Measurements from ENCODE around the gene PLD6. TPM values are rescaled to one million over a fixed set of nuclear protein-coding genes. Genes with fewer than 3 reads are reported as not detected.

Gene PLD6
- total RNA-seq, 1 experiment from 2014 or later, result 0.09 TPM

DNA sequence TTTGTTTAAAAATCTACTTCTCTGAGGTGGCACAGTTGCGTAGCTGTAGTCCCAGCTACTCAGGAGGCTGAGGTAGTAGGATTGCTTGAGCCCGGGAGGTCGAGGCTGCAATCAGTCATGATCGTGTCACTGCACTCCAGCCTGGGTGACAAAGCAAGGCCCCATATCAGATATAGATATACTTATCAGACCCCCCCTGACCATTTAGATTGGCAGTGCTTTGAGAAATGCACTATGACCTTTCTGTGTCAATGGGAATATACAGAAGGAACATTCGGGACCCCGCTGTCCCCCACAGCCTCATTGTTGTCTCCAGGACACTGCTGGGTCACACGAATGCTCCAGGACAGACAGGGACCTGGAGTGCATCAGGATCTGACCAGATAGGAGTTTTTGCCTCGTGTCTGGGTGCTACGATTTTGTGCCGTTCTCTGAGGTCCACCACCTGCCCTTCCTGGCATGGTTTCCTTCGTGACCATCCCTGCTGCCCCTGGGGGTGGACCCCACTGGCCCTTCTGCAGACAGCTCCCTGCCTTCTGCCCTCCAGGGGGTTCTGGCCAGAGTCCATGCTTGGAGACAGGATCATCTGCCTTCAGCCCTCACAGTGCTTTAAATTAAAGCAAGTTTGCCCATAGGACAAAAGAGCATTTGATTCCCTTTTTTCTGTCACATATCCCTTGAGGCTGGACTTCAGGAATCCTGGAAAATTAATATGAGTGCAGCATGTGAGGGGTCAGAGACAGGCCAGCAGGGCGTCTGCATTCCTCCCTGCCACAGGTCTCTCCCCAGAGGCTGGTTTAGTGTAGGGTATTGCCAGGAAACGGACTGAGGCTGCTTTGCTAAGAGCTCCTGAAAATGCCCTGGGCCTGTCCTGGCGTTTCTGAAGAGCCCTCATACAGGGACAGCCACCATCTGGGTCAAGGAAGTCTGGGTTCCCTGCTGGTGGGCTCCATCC, 19.3 kb downstream of the PLD6 start:
- no peak for TF ChIP-seq CTCF (conservative IDR thresholded peaks at IDR 0.05)
- H4K5ac ChIP-seq (ENCODE audit: insufficient read length, low read depth, low read length), result no peak overlapping the region
- no peak overlapping the region for H4K8ac ChIP-seq (replicated peaks; ENCODE audit: insufficient read length, low read depth, low read length)
- Mint-ChIP-seq H3K4me1 (peaks cover 8 to 20% of the 10 kb centered on the region in 2 experiments), H3K4me3 (no peak overlapping the region), H3K36me3 (ENCODE audit: insufficient read depth in 1 of 3, low read depth in 3 of 3) (peaks cover 0 to 29% (median 14%) of the 10 kb centered on the region in 3 experiments; a peak in 5 of 7 replicates), H3K27me3 (ENCODE audit: low read depth) (no peaks in the 10 kb centered on the region), H3K9me3 (no peaks in the 10 kb centered on the region), H3K27ac (peak overlapping the region in 2 of 3 experiments; percentile 31 to 73; a peak in 4 of 7 replicates)
- no peaks in the 10 kb centered on the region for H3K27me3 ChIP-seq (ENCODE audit: insufficient read depth, low read length)
- no peak overlapping the region for H2AFZ ChIP-seq (ENCODE audit: low read length)
- H3T11ph ChIP-seq (ENCODE audit: low read length), result no peak overlapping the region
- no peak overlapping the region for H3K56ac ChIP-seq (ENCODE audit: insufficient read length, low read depth, low read length)
- no peak overlapping the region for H4K91ac ChIP-seq (ENCODE audit: insufficient read length, low read depth, low read length)
- H2BK5ac ChIP-seq (ENCODE audit: insufficient read length, low read length), result no peak overlapping the region
- H2BK12ac ChIP-seq (ENCODE audit: insufficient read length, low read depth, low read length), result no peak overlapping the region
- H3K23ac ChIP-seq (ENCODE audit: insufficient read length, low read depth, low read length), result no peak overlapping the region
- no peak overlapping the region for H3K18ac ChIP-seq (ENCODE audit: insufficient read length, low read depth, low read length)
- no peaks in the 10 kb centered on the region for H4K20me1 ChIP-seq (ENCODE audit: control insufficient read depth, insufficient read depth, insufficient read length)
- H2BK120ac ChIP-seq (ENCODE audit: low read depth, low read length, poor library complexity, severe bottlenecking), result no peak overlapping the region
- no peaks in the 10 kb centered on the region for H3K23me2 ChIP-seq (ENCODE audit: insufficient read length, low read depth, low read length, poor library complexity, severe bottlenecking)
- no peak overlapping the region for H3K27ac ChIP-seq (ENCODE audit: insufficient read length, low read depth, low read length)
- H3K4me2 ChIP-seq (ENCODE audit: insufficient read depth, insufficient read length, low read length), result no peak overlapping the region
- no peaks in the 10 kb centered on the region for H3K79me2 ChIP-seq (ENCODE audit: insufficient read depth, low read length)
- no peak overlapping the region for H3K9ac ChIP-seq (ENCODE audit: extremely low read depth, insufficient read length, low read length)
- no peak overlapping the region for H2AK5ac ChIP-seq (ENCODE audit: insufficient read length, low read length)
- no peaks in the 10 kb centered on the region for H3K79me1 ChIP-seq (ENCODE audit: insufficient read depth, low read depth, low read length, poor library complexity, severe bottlenecking)
- no peaks in the 10 kb centered on the region for H3K4me1 ChIP-seq (ENCODE audit: insufficient read depth, low read length)
- H3K14ac ChIP-seq (ENCODE audit: insufficient read depth, low read length), result no peak overlapping the region
- H2BK15ac ChIP-seq (ENCODE audit: low read depth, low read length), result no peak overlapping the region
- DNase-seq, result no peak
- H2BK20ac ChIP-seq (ENCODE audit: low read depth, low read length, poor library complexity, severe bottlenecking), result no peak overlapping the region
- H3K9me3 ChIP-seq (ENCODE audit: control insufficient read depth, low read depth, low read length), result no peaks in the 10 kb centered on the region
- no peak overlapping the region for H3K4ac ChIP-seq (ENCODE audit: low read depth, low read length)
- no CpG with 5 or more reads among the region's 14 CpGs for WGBS (ENCODE audit: extremely low coverage, insufficient read length, low lambda C conversion rate)

Data from H9 (cell line).